NT2/D1 (cell line): ENCODE measurements around the gene CRYM.

Experiments used
- SUZ12 ChIP-seq: IDR thresholded peaks from 2 replicates; pipeline ENCODE4 v1.6.1; 2011; ENCODE audit not compliant: insufficient read length, insufficient read depth; ENCODE audit errors: extremely low read depth
- YY1 ChIP-seq: IDR thresholded peaks from 2 replicates; pipeline ENCODE4 v1.6.1; 2011; ENCODE audit not compliant: insufficient read length, insufficient read depth
- ZNF274 ChIP-seq: IDR thresholded peaks from 2 replicates; pipeline ENCODE4 v1.6.1; 2011; ENCODE audit warnings: mild to moderate bottlenecking, low read depth, low read length

DNA sequence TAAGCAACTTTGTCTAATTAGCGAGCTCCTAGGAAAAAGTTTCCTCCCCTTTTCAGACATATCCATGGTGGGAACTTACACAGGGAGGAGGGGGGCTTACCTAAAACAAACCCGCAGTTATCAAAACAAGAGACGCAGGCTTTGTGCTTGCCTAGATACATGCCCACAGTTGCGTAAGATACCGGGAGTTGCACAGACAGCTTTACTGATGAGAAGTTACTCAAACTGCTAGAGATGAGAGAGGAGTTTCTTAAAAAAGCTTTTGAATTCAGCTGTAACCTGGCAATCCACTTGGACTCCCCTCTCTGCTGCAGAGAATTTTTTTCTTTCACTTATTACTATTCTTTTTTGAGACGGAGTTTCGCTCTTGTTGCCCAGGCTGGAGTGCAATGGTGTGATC, 59.9 kb downstream of the CRYM start:
- TF ChIP-seq ZNF274 = no peak
- no peak for TF ChIP-seq SUZ12
- no peak for TF ChIP-seq YY1
